MCF 10A (cell line): ENCODE measurements around the gene ARHGAP28. TPM values are rescaled to one million over a fixed set of nuclear protein-coding genes. Genes with fewer than 3 reads are reported as not detected.

Experiments
- BruUV-seq: library from RNA; stranded (reverse); fragments of 400-500 nt; replicated peaks from 2 replicates; lab custom pipeline; 2021; lab: Mats Ljungman, UMichigan
- CTCF ChIA-PET: fragments of 300-600 bp; sonication (Branson Sonifier 250); formaldehyde crosslinking; extraction: SDS; loops from one replicate; lab custom pipeline; 2021; ENCODE audit warnings: antibody characterized with exemption, inconsistent platforms; lab: Yijun Ruan, JAX
- POLR2A ChIA-PET: fragments of 300-600, 350-650 bp; sonication (Branson Sonifier 250); formaldehyde crosslinking; extraction: SDS; loops from one replicate; lab custom pipeline; 2020; ENCODE audit warnings: antibody characterized with exemption, inconsistent platforms; lab: Yijun Ruan, JAX
- DNase-seq: peaks from one replicate; pipeline ENCODE4 v3.0.0-alpha.2; 2018; ENCODE audit not compliant: unreplicated experiment
- H3K27ac Mint-ChIP-seq: one replicate; pipeline ENCODE4 v1.8.0; 2022; ENCODE audit warnings: mild to moderate bottlenecking, low read depth, mixed read lengths; ENCODE audit not compliant: unreplicated experiment
- H3K27me3 Mint-ChIP-seq: one replicate; pipeline ENCODE4 v1.8.0; 2022; ENCODE audit warnings: mixed read lengths; ENCODE audit not compliant: insufficient read depth, unreplicated experiment
- H3K36me3 Mint-ChIP-seq: one replicate; pipeline ENCODE4 v1.8.0; 2022; ENCODE audit warnings: mild to moderate bottlenecking, moderate library complexity, mixed read lengths; ENCODE audit not compliant: insufficient read depth, unreplicated experiment
- H3K4me1 Mint-ChIP-seq: one replicate; pipeline ENCODE4 v1.8.0; 2022; ENCODE audit warnings: mixed read lengths; ENCODE audit not compliant: insufficient read depth, unreplicated experiment
- H3K4me3 Mint-ChIP-seq: one replicate; pipeline ENCODE4 v1.8.0; 2022; ENCODE audit warnings: mild to moderate bottlenecking, moderate library complexity, mixed read lengths; ENCODE audit not compliant: unreplicated experiment
- H3K9me3 Mint-ChIP-seq: one replicate; pipeline ENCODE4 v1.8.0; 2022; ENCODE audit warnings: mixed read lengths; ENCODE audit not compliant: unreplicated experiment
- CTCF ChIP-seq: fragments of 200-600 bp; IDR thresholded peaks from one replicate; pipeline ENCODE4 v1.8.0; 2022; ENCODE audit warnings: antibody characterized with exemption, mild to moderate bottlenecking; ENCODE audit not compliant: unreplicated experiment
- intact Hi-C: fragments of 100-400 bp; cut with micrococcal nuclease; formaldehyde crosslinking; loops from 2 replicates; pipeline ENCODE4 v1.14.1; 2022
- total RNA-seq: library from RNA; stranded (reverse); gene quantifications from 2 replicates; pipeline ENCODE4 v1.2.3, GENCODE V29; 2022

Gene ARHGAP28
- total RNA-seq, 1 experiment from 2014 or later: 3.0 TPM

- POLR2A ChIA-PET: no interaction called here
- no peak for DNase-seq
- Mint-ChIP-seq H3K4me3 (no peak overlapping the region), H3K9me3 (no peaks in the 10 kb centered on the region), H3K27me3 (no peaks in the 10 kb centered on the region), H3K36me3 (no peaks in the 10 kb centered on the region), H3K27ac (no peak overlapping the region), H3K4me1 (peaks cover 10% of the 10 kb centered on the region)
- BruUV-seq: no TSS peak
- intact Hi-C loops: loop anchor here (10.0 kb wide), 2 partner anchors 526 to 1276 kb away; no protein-coding TSS in a partner anchor
- TF ChIP-seq CTCF: no peak
- CTCF ChIA-PET: interaction anchor here (0.6 to 1.7 kb wide), 6 partner anchors 124 to 1002 kb away, joined by 3 to 5 read pairs (median 3); no protein-coding TSS in a partner anchor
Measured at GRCh38 chr18:6881034-6881820, 151.7 kb downstream of the ARHGAP28 start.

DNA sequence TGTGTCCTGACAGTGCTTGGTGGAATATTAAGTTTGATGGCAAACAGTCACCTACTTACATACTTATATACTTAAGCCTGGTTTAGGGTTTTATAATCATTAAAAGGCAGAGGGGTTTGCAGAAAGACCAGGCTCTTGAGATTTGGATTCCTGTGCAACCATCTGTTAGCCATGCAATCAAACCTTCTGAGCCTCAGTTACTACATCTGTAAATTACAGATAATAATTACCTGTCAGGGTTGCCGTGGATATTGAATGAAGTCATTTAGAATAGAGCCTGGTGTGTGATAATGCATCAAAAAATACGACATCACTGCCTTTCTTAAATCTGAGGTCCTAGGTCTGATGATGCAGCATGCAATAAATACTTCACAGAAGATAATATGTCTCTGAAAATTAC lies 152.9 kb downstream of the ARHGAP28 start:
- H3K4me3 Mint-ChIP-seq: no peak overlapping the region
- DNase-seq: no peak
- no peak for TF ChIP-seq CTCF
- BruUV-seq: no TSS peak
- H3K4me1 Mint-ChIP-seq: peaks cover 6% of the 10 kb centered on the region
- H3K36me3 Mint-ChIP-seq: no peaks in the 10 kb centered on the region
- POLR2A ChIA-PET: no interaction called here
- H3K9me3 Mint-ChIP-seq: no peaks in the 10 kb centered on the region
- H3K27ac Mint-ChIP-seq: no peak overlapping the region
- intact Hi-C loops: loop anchor here (10.0 kb wide), 2 partner anchors 528 to 1278 kb away; no protein-coding TSS in a partner anchor
- CTCF ChIA-PET: interaction anchor here (0.8 to 1.3 kb wide), 2 partner anchors 123 to 295 kb away, joined by 3 to 4 read pairs; no protein-coding TSS in a partner anchor
- H3K27me3 Mint-ChIP-seq: no peaks in the 10 kb centered on the region

DNA sequence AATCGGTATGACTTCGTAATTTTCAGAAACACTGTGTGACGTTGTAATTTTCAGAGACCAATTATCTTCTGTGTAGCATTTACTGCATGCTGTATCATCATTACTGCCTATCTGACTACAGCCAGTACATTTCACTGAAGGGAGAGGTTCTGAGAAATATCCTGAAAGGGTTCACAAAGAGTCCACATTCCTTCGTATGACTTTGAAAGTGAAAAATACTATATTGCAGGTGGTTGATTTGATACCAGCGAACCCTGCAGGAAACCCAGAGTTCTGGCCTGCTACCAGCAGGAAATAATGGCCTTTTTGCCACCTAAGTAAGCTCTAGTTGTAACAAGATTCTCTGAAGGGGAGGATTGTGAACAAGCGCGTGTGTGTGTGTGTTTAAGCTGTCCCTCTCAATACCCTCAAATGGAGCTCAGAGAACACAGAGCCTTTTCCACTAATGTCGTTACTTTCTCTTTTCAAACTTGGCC lies 155.5 kb downstream of the ARHGAP28 start:
- DNase-seq: no peak
- Mint-ChIP-seq H3K27ac (no peak overlapping the region), H3K4me1 (peaks cover 6% of the 10 kb centered on the region), H3K36me3 (no peaks in the 10 kb centered on the region), H3K9me3 (no peaks in the 10 kb centered on the region), H3K4me3 (no peak overlapping the region), H3K27me3 (no peaks in the 10 kb centered on the region)
- ChIA-PET CTCF (interaction anchor here (0.6 to 4.4 kb wide), 27 partner anchors 10 to 1812 kb away, joined by 3 to 78 read pairs (median 4); no protein-coding TSS in a partner anchor), POLR2A (no interaction called here)
- intact Hi-C loops: loop anchor here (5.0 to 10.0 kb wide), 3 partner anchors 153 to 1280 kb away; no protein-coding TSS in a partner anchor
- no peak for TF ChIP-seq CTCF
- no TSS peak for BruUV-seq
